Activated T-cell treated with anti-CD3 and anti-CD28 coated beads, Interleukin-2, amount 50 U/mL, for 48 hours (primary cell): ENCODE data around the gene SH2D3A.
"Not testable (repeated sequence)": the region's sequence is repeated elsewhere in the genome, so short reads cannot be mapped to it uniquely, and the experiment has no call there.

Source experiments
- DNase-seq, 2 experiments: peaks; one replicate each; pipeline ENCODE4 v3.0.0-alpha.2; 2020

SH2D3A gene

DNA sequence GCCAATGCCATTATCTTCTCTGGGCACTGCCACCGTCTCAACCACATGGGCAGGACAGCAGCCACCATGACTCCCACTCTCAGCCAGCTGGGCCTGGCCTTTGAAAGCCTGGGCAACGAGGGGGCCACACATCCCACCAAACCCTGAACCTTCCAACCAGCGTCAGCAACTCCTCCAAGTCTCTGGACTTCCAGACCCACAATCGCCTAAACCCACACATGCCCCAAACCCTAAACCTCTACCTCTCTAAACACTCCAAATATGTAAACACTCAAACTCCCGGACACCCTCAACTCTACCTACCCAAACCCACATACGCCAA lies 47.7 kb downstream of the SH2D3A start:
- no peak for DNase-seq

DNA sequence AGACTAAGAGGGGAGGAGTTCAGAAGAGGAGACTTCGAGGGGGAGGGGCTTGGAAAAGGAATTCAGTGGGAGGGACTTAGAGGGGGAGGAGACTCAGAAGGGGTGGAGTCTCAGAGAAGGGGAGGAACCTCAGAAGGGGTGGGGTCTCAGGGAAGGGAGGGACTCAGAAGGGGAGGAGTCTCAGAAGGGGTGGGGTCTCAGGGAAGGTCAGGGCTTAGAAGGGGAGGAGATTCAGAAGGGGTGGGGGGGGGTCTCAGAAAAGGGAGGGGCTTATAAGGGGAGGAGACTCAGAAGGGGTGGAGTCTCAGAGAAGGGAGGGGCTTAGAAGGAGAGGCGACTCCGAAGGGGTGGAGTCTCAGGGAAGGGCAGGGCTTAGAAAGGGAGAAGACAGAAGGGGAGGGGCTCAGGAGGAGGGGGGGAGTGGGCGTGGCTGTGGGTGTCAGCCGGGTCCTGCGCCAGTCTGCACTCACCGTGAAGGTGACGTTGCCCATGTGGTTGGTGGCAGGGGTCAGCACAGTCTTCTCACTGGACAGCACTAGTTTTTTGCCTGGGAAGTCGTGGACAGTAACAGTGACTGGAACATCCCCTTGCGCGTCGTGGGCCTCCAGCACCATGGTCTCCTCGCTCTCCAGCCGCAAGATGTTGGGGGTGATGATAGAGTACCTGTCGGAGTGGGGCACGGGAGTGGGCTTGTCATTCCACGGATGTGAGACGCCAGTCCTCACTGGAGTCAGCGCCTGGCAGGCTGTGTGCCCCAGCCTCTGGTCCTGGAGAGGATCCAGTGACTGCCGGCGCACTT lies 48.3 kb downstream of the SH2D3A start:
- peak; percentile 49 to 54 for DNase-seq

DNA sequence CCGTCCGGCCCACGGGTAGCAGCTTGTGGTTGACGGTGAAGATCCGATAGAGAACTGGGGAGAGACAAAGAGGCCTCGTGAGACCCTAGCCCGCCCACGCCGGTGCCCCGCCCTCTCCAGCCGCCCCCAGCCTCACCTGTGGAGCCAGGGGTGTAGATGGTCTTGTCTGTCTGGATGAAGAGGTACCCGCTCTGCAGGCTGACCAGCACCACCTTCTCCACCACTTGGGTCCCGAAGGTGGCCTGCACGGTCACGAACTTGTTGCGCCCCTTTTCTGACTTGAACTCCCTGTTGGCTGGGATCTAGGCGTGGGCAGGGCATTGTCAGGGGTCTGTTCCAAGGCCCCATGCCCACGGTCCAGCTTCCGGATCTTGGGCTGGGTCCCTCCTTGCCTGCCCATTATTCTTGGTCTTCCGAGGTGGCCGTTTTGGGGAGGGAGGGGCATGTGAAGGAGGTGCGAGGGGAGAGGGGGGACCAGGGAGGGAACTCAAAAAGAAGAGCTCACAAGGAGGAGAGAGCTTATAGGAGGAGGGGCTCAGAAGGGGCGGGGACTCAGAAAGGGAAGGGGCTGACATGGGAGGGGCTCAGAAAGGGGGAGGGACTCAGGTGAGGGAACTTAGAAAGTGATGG lies 49.0 kb downstream of the SH2D3A start:
- no peak for DNase-seq

DNA sequence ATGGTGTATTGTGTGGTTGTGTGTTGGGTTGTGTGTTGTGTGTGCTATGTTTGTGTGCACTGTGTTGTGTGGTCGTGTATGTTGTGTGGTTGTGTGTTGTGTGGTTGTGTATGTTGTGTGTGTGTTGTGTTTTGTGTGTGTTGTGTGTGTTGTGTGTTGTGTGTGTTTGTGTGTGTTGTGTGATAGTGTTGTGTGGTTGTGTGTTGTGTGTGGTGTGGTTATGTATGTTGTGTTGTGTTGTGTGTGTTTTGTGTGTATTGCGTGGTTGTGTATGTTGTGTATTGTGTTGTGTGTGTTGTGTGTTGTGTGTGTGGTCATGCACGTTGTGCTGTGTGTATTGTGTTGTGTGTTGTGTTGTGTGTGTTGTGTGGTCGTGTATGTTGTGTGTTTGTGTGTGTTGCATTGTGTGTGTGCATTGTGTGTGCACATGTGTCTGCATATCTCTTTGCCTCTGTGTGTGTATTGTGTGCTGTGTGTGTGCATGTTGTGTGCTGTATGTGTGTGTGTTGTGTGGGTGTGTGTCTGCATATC lies 49.7 kb downstream of the SH2D3A start:
- no peak for DNase-seq

DNA sequence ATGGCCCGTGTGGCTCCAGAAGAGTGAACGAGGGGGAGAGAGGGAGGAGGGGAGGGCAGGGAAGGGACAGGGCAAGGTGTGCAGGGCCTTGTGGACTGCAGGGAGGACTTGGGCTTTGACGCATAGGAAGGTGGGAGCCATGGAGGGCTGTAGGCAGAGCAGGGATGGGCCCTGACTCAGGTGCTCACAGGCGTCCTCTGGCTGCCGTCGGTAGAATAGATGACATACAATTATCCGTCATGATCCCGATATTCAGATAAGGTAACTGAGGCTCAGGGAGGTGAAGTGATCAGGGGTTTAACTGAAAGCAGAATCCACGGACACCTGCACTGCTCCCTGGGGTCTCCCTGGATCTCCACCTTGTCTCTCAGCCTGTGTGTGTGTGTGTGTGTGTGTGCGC lies 50.2 kb downstream of the SH2D3A start:
- no peak for DNase-seq

DNA sequence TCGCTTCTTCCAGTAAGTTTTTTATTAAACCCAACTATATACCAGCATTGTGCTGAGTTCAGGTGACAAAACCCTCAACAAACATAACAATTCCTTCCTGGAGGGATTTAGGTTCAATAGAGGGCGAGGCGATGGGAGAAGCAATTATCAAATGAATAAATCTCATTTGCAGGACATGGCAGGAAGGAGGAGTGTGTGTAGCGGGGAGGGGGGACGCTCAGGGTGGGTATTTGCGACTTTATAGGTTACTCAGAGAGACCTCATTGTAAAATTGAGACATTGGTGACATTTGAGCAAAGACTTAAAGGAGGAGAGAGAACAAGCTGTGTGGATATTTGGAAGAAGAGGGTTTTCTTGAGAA lies 50.6 kb downstream of the SH2D3A start:
- no peak for DNase-seq

DNA sequence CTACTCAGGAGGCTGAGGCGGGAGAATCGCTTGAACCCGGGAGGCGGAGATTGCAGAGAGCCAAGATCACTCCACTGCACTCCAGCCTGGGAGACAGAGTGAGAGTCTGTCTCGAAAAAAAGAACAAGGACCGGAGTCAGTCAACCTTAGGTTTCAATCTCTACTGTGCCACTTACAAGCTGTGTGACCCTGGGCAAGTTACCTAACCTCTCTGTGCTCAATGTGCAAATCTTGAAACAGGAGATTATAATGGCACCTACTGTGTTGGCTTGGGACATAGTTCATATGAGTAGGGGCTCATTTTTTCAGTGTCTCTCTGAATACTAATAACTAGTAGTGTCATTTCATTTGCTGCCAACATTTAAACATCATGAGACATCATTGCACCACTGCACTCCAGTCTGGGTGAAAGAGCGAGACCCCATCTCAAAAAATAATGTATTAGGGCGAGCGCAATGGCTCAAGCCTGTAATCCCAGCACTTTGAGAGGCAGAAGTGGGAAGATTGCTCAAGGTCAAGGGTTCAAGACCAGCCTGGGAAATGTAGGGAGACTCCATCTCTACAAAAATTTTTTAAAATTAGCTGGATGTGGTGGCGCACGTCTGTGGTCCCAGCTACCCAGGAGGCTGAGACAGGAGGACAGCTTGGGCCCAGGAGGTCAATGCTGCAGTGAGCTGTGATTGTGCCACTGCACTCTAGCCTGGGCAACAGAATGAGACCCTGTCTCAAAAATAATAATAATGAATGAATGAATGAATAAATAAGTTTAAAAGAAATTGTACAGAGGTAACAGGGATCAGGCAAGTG lies 52.3 kb downstream of the SH2D3A start:
- no peak for DNase-seq

DNA sequence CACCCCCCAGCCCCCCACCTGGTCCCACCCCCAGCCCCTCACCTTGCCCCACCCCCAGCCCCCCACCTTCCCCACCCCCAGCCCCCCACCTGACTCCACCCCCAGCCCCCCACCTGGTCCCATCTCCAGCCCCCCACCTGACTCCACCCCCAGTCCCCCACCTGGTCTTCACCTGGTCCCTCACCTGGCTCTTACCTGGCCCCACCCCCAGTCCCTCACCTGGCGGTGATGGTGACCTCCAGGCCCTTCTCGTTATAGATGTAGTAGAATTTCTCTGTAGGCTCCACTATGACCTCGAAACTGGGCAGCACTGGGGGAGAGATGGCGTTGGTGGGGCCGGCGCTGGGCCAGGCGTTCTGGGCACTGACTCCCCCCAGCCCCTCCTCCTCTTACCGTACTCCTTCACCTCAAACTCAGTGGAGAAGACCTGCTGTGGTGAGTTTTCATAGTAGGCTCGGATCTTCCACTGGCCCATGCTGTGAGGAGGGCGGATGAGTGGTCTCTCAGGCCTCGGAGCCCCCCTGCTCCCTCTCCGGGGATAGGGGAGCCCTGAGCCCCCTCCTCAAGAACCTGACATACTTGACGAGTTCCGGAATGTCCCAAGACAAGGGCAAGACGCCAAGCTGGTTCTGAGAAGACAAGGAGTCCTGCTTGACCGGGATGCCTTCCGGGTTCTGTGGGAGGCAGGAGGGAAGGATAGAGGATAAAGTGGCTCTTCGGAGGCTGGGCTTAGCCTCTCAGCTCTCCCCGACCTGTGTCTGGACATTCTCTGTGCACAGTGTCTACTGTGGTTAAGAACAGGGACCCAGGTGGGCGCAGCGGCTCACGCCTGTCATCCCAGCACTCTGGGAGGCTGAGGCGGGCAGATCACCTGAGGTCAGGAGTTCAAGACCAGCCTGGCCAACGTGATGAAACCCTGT lies 53.2 kb downstream of the SH2D3A start:
- no peak for DNase-seq

DNA sequence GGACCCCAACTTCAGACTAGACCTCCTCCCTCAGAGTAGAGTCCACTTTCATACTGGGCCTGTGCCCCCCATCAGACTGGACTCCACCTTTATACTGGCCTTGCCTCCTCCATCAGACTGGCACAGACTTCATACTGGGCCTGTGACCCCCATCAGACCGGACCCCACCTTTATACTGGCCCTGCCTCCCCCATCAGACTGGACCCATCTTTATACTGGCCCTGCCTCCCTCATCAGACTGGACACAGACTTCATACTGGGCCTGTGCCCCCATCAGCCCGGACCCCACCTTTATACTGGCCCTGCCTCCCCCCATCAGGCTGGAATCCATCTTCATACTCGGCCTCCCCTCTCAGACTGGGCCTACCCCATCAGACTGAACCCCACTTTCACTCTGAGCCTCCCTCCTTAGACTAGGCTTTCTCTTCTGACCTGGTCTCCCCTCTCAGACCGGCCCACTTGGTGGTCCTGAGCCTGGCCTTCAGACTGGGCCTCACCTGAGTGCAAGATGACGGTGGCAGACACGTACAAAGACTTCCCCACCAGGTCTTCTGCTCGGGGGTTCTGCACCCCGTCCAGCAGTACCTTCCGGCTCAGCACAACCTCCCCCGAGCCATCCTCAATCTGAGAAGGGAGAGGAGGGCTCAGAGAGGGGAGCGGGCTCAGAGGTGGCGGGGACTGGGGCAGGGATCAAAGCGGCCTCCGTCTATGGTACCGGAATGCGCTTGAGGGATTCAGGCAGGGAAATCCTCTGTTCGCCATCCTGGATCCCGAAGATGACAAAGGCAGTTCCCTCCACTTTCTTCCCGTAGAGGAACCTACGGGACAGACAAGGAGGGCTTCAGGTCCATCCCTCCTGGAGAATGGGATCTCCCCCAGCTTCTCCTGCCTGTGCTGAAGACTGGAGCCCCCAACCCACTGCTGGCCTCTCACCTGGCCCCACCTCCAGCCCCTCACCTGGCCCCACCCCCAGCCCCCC lies 54.3 kb downstream of the SH2D3A start:
- DNase-seq, result no peak

DNA sequence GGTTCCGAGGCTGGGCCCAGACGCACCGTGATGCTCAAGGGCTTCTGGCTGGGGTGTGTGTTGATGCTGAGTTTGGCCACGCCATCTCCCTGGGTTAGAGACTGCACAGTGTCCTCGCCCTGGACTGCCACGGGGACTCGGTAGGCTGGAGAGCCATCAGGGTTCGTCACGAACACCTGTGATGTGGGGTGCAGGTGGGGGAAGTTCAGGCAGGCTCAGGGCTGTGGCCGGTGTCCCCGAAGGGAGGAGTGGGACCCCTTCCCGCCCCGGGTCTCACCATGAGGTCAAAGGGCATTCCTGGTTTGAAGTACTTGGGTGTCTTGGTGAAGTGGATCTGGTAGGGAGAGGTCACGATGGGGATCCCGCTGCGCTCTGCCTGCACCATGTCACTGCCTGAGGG lies 55.0 kb downstream of the SH2D3A start:
- no peak for DNase-seq

DNA sequence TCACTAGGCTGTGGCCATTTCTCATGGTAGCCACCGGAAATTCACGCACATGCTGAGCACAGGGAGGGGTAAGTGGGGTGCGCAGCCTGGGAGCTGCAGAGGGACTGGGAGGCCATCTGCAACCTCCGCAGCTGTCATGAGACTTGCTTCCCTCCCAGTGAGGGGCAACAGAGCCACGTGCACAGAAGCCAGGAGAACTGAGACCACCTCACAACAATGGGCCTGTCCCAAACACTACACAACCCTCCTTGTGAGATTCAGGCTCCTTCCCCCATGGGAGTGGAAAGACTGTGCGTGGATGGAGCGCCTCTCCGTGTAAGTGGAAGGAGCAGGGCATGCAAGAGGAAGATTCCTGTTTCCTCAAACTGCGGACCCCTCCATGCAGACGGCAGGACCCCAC lies 55.6 kb downstream of the SH2D3A start:
- DNase-seq, result no peak

DNA sequence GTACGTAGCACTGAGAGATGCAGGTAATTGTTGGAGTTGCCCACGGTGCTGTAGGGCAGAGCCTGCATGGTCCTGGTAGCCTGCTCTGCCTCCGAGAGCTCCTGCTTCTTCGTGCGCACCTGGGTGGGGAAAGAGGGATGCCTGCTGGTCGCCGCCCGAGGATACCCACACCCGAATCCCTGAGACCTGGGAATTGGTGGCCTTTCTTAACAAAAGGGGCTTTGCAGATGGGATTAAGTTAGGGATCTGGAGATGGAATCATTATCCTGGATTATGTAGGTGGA lies 56.2 kb downstream of the SH2D3A start:
- no peak for DNase-seq

DNA sequence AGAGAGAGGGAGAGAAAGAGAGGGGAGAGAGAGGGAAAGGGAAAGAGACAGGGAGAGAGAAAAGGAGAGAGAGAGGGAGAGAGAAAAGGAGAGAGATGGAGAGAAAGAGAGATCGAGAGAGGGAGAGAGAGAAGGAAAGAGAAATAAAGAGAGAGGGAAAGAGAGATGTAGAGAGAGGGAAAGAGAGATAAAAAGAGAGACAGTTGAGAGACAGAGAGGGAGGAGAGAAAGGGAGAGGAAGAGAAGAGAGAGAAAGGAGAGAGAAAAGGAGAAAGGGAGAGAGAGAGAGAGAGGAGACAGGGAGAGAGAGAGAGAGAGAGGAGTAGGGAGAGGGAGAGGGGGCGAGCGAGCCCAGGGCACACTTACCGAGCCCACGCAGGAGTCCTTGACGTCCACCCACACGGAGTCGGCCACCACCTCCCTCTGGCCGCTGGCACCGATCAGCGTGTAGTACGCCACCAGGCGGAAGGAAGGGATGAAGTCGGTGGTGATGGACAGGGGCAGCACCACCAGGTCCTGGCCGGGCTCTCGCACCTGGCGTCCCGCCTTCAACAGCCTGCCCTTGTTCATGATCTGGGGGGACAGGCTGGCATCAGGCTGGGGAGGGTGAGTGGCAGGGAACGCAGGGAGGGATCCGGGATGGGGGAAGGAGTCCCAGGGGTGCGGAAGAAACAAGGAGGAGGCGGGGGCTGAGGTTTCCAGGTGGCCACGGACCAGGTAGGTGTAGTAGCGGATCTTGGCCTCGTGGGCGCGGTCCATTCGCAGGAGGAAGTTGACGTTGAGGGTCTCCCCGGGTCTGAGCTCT lies 56.8 kb downstream of the SH2D3A start:
- no peak for DNase-seq

DNA sequence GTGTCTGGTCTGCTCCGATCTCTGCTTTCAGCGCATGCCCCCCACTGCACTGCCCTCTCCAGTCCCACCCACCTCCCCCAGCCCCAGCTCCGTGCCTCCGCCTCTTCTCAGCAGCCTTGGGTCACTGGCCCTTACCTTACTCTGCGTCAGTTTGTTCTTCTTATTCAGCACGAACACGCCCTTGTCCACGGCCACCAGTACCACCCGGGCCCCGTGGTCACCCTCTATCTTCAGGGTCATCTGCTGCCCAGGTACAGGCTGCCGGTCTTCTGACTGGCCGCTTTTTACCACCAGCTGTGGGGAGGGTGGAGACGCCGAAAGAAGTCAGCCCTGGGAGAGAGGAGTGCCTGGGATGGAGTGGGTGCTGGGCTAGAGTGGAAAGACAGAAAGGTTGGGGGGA lies 57.7 kb downstream of the SH2D3A start:
- DNase-seq, result no peak

DNA sequence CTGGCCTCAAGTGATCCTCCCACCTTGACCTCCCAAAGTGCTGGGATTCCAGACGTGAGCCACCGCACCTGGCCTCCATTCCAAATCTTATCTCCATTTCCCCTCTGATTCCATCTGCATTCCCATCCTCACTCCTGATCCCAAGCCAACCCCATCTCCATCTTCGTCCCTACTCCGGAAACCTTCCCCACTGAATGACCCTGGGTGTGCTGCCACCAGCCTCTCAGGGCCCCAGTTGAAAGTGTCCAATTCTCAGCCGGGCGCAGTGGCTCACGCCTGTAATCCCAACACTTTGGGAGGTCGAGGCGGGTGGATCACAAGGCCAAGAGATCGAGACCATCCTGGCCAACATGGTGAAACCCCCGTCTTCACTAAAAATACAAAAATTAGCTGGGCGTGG lies 58.3 kb downstream of the SH2D3A start:
- DNase-seq, result not testable (repeated sequence)

DNA sequence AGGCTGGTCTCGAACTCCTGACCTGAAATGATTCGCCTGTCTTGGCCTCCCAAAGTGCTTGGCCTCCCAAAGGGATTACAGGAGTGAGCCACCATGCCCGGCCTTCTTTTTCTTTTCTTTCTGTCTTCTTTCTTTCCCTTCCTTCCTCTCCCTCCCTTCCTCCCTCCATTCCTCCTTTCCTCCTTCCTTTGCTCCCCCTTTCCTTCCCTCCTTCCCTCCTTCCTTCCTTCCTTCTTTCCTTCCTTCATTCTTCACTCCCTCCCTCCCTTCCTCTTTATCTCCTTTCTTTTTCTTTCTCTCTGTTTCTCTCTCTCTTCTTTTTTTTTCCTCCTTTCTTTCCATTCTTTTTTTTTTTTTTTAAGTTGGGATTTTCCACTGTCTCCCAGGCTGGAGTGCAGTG lies 58.9 kb downstream of the SH2D3A start:
- no peak for DNase-seq

DNA sequence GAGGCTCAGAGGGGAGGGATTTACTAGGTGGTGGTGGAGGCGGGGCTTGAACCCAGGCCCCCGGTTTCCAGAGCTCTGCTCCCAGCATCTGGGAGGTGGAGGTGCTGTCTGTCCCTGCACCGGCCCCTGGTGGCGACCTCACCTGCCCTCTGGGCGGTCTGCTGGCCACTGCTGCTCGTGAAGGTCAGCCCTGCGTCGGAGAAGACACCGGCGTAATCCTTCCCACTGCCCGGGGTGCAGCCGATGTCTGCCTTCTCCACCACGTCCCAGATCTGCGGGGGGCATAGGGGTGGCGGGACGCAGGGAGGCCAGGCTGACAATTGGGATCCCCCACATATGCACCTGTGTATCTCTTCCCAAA lies 59.6 kb downstream of the SH2D3A start:
- no peak for DNase-seq

DNA sequence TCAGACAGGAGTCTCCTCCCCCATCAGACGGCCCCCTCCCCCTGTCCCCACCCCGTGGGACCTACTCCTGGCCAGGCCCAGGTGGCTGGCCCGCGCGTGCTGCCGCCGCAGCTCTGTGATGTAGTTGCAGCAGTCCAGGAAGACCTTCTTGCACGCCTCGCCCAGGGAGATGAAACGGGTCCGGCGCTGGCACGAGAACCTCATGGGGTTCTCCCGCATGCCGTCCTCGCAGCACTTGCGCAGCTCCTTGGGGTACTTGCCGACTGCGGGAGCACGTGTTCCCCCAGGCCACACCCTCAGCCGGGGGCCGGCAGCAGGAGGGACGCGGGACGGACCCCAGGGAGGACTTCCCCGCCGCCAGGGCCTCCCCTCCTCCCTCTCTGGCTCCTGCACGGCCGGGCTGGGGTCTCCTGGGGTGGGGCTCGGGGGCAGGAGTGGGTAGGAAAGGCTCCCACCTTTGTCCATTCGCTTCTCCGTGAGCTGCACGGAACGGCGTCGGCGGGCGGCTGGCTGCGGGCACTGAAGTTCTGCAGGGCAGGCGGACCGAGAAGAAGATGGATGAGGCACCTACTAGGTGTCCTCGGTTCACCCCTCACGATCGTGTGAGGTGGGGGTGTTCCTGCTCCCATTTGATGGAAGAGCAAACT lies 60.1 kb downstream of the SH2D3A start:
- no peak for DNase-seq

DNA sequence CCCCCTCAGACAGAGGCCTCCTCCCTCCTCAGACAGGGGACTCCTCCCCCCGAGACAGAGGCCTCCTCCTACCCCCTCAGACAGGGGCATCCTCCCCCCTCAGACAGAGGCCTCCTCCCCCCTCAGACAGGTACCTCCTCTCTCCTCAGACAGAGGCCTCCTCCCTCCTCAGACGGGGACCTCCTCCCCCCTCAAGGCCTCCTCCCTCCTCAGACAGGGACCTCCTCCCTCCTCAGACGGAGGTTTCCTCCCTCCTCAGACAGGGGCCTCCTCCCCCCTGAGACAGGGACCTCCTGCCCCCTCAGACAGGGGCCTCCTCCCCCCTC lies 60.6 kb downstream of the SH2D3A start:
- no peak for DNase-seq

DNA sequence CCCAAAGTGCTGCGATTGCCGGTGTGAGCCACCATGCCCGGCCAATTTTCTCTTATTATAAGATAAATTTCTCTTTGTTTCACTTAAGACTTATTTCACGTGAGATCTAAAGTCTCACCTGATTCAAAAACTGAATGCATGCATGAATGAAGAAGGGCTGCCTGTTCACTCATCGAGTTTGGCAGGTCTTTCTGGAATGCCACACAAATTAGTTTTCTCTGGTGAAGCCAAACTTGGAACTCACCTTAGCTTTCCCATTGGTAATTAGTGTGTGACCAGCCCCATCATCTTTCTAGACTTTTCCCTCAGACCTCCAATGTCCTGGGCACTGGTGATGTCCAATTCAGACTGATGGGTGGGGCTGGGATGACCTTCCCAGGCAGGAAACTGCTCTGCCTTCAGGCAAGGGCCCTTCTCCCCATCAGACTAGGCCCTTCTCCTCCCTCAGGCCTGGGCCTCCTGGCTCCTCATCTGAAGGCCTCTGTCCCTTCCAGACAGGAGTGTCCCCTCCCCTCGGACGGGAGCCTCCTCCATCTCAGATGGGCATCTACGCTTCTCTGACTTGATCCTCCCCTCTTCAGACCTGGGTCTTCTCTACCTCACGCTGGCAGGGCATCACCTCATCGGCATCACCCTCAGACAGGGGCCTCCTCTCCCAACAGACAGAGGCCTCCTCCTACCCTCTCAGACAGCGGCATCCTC lies 61.2 kb downstream of the SH2D3A start:
- DNase-seq, result no peak
